Neuronal stem cell (in vitro differentiated cells): ENCODE data around the gene SLAIN2.

Experiments used
- DNase-seq: peaks from one replicate; pipeline ENCODE4 v3.0.0-alpha.2; 2013; ENCODE audit warnings: low spot score
- H2AFZ ChIP-seq: one replicate; pipeline ENCODE4 v1.6.1; 2013; ENCODE audit warnings: mild to moderate bottlenecking, low read length, inconsistent platforms
- H2AK5ac ChIP-seq: 2 replicates; pipeline ENCODE4 v1.6.1; 2013; ENCODE audit warnings: low read depth, mild to moderate bottlenecking, inconsistent platforms, low read length, moderate library complexity, mixed read lengths
- H2BK120ac ChIP-seq: 2 replicates; pipeline ENCODE4 v1.6.1; 2013; ENCODE audit warnings: low read depth, mild to moderate bottlenecking, inconsistent platforms, low read length, moderate library complexity, mixed read lengths
- H2BK12ac ChIP-seq: one replicate; pipeline ENCODE4 v1.6.1; 2013; ENCODE audit warnings: low read length, inconsistent platforms
- H2BK15ac ChIP-seq: 2 replicates; pipeline ENCODE4 v1.6.1; 2013; ENCODE audit warnings: mild to moderate bottlenecking, low read length, inconsistent platforms, mixed read lengths
- H2BK5ac ChIP-seq: one replicate; pipeline ENCODE4 v1.6.1; 2013; ENCODE audit warnings: inconsistent platforms, mild to moderate bottlenecking, low read length, moderate library complexity
- H3K14ac ChIP-seq: one replicate; pipeline ENCODE4 v1.6.1; 2013; ENCODE audit warnings: low read length, inconsistent platforms
- H3K18ac ChIP-seq: 2 replicates; pipeline ENCODE4 v1.6.1; 2013; ENCODE audit warnings: low read length, inconsistent platforms
- H3K23ac ChIP-seq: 2 replicates; pipeline ENCODE4 v1.6.1; 2013; ENCODE audit warnings: low read depth, mild to moderate bottlenecking, mixed read lengths, low read length, inconsistent platforms; ENCODE audit not compliant: poor library complexity
- H3K27ac ChIP-seq: replicated peaks from 3 replicates; pipeline ENCODE4 v1.5.1; 2013; ENCODE audit warnings: low read length, inconsistent platforms
- H3K27me3 ChIP-seq, 3 experiments: 2 replicates each; pipeline ENCODE4 v1.6.1; 2013; ENCODE audit warnings: low read length in 3 of 3, mild to moderate bottlenecking in 2 of 3, inconsistent platforms in 1 of 3, low read depth in 1 of 3, mixed read lengths in 1 of 3, moderate library complexity in 1 of 3; ENCODE audit not compliant: control insufficient read depth in 3 of 3, insufficient read depth in 3 of 3
- H3K36me3 ChIP-seq, 2 donors: replicated peaks in 1 of 2; 2 replicates each; pipeline ENCODE4 v1.6.1; 2013; ENCODE audit warnings: low read length in 2 of 2; ENCODE audit not compliant: control insufficient read depth in 2 of 2, insufficient read depth in 2 of 2
- H3K4ac ChIP-seq: 2 replicates; pipeline ENCODE4 v1.6.1; 2013; ENCODE audit warnings: inconsistent platforms, mild to moderate bottlenecking, low read length, moderate library complexity
- H3K4me1 ChIP-seq, 2 donors: 1 replicate in 1 of 2; 2 replicates in 1 of 2; pipeline ENCODE4 v1.6.1; 2013; ENCODE audit warnings: low read length in 2 of 2, low read depth in 1 of 2; ENCODE audit not compliant: control insufficient read depth in 2 of 2, insufficient read depth in 1 of 2
- H3K4me2 ChIP-seq: one replicate; pipeline ENCODE4 v1.6.1; 2013; ENCODE audit warnings: mild to moderate bottlenecking, low read length, inconsistent platforms; ENCODE audit not compliant: insufficient read depth, poor library complexity, severe bottlenecking
- H3K4me3 ChIP-seq, 2 donors: 2 replicates each; pipeline ENCODE4 v1.5.1; 2013; ENCODE audit warnings: low read length in 2 of 2, mild to moderate bottlenecking in 2 of 2, inconsistent platforms in 1 of 2, moderate library complexity in 1 of 2
- H3K79me1 ChIP-seq: one replicate; pipeline ENCODE4 v1.6.1; 2013; ENCODE audit warnings: low read depth, mild to moderate bottlenecking, inconsistent platforms, low read length, moderate library complexity
- H3K9ac ChIP-seq: one replicate; pipeline ENCODE4 v1.6.1; 2013; ENCODE audit warnings: mild to moderate bottlenecking, low read depth, low read length, inconsistent platforms; ENCODE audit not compliant: poor library complexity
- H3K9me3 ChIP-seq, 2 donors: replicated peaks in 1 of 2; 2 replicates each; pipeline versions ENCODE3 to v1.6.1; 2013; ENCODE audit warnings: low read length in 2 of 2, mild to moderate bottlenecking in 2 of 2, inconsistent platforms in 1 of 2, low read depth in 1 of 2, mixed read lengths in 1 of 2, moderate library complexity in 1 of 2; ENCODE audit not compliant: control insufficient read depth in 2 of 2, insufficient read depth in 1 of 2
- H4K8ac ChIP-seq: one replicate; pipeline ENCODE4 v1.6.1; 2013; ENCODE audit warnings: low read depth, mild to moderate bottlenecking, inconsistent platforms, low read length, moderate library complexity
- H4K91ac ChIP-seq: one replicate; pipeline ENCODE4 v1.6.1; 2013; ENCODE audit warnings: low read length, low read depth, mild to moderate bottlenecking, inconsistent platforms; ENCODE audit not compliant: poor library complexity
- WGBS, 2 donors: extraction: QIAGEN DNeasy Blood & Tissue Kit; methylation state at CpG; one replicate each; pipeline ENCODE4 v1.1.7; 2013; ENCODE audit warnings: missing lambda C conversion rate in 2 of 2, mixed read lengths in 1 of 2; ENCODE audit not compliant: insufficient read length in 2 of 2, insufficient replicate concordance in 1 of 2; ENCODE audit errors: extremely low coverage in 2 of 2; 5-methylcytosine and 5-hydroxymethylcytosine counted together

The SLAIN2 gene

GRCh38 chr4:48346594-48346993, 5.3 kb downstream of the SLAIN2 start:
- Histone ChIP-seq H4K8ac (no peak overlapping the region), H2BK5ac (no peak overlapping the region), H3K79me1 (peaks cover 8% of the 10 kb centered on the region), H2AK5ac (no peak overlapping the region), H3K36me3 (peaks cover 0 to 3% of the 10 kb centered on the region in 2 donors), H2BK120ac (no peak overlapping the region), H2BK15ac (no peak overlapping the region), H3K23ac (no peak overlapping the region), H4K91ac (no peak overlapping the region), H3K14ac (no peak overlapping the region), H3K4me3 (no peak overlapping the region), H3K4ac (no peak overlapping the region), H3K27ac (no peak overlapping the region), H3K4me2 (no peak overlapping the region), H3K4me1 (peaks cover 6 to 17% of the 10 kb centered on the region in 2 donors), H2BK12ac (no peak overlapping the region), H2AFZ (no peak overlapping the region), H3K9me3 (no peaks in the 10 kb centered on the region), H3K27me3 (no peaks in the 10 kb centered on the region), H3K18ac (no peak overlapping the region), H3K9ac (no peak overlapping the region)
- no peak for DNase-seq

GRCh38 chr4:48347282-48347921, 6.1 kb downstream of the SLAIN2 start:
- no peak overlapping the region for H3K4ac ChIP-seq
- no peak overlapping the region for H3K23ac ChIP-seq
- WGBS, 2 donors = no CpG with 5 or more reads among the region's 7 CpGs
- H2BK5ac ChIP-seq = no peak overlapping the region
- H2AFZ ChIP-seq = no peak overlapping the region
- H3K18ac ChIP-seq = no peak overlapping the region
- H3K9ac ChIP-seq = no peak overlapping the region
- H3K36me3 ChIP-seq = peaks cover 0 to 3% of the 10 kb centered on the region in 2 donors
- H3K9me3 ChIP-seq = peaks cover under 1% of the 10 kb centered on the region in 2 donors
- H3K4me1 ChIP-seq = peaks cover 6 to 17% of the 10 kb centered on the region in 2 donors
- H2BK12ac ChIP-seq = no peak overlapping the region
- DNase-seq = no peak
- no peak overlapping the region for H2AK5ac ChIP-seq
- no peak overlapping the region for H3K14ac ChIP-seq
- no peak overlapping the region for H3K27ac ChIP-seq
- H3K4me2 ChIP-seq = no peak overlapping the region
- H3K4me3 ChIP-seq = no peak overlapping the region
- H4K8ac ChIP-seq = no peak overlapping the region
- no peak overlapping the region for H2BK15ac ChIP-seq
- no peaks in the 10 kb centered on the region for H3K27me3 ChIP-seq
- no peak overlapping the region for H2BK120ac ChIP-seq
- H3K79me1 ChIP-seq = peaks cover 5% of the 10 kb centered on the region
- H4K91ac ChIP-seq = no peak overlapping the region

- Histone ChIP-seq H2BK120ac (no peak overlapping the region), H3K36me3 (peaks cover 0 to 3% of the 10 kb centered on the region in 2 donors), H4K8ac (no peak overlapping the region), H3K79me1 (peaks cover 8% of the 10 kb centered on the region), H3K27me3 (no peaks in the 10 kb centered on the region), H2AK5ac (no peak overlapping the region), H3K23ac (no peak overlapping the region), H3K14ac (no peak overlapping the region), H2BK5ac (no peak overlapping the region), H3K4ac (no peak overlapping the region), H2AFZ (no peak overlapping the region), H4K91ac (no peak overlapping the region), H3K27ac (no peak overlapping the region), H2BK12ac (no peak overlapping the region), H3K4me2 (no peak overlapping the region), H2BK15ac (no peak overlapping the region), H3K9ac (no peak overlapping the region), H3K4me3 (no peak overlapping the region), H3K18ac (no peak overlapping the region), H3K4me1 (peaks cover 0 to 4% of the 10 kb centered on the region in 2 donors), H3K9me3 (peaks cover 2 to 7% of the 10 kb centered on the region in 2 donors)
- whole genome bisulfite sequencing, 2 donors = no CpG with 5 or more reads among the region's 1 CpG
- DNase-seq = no peak
Observed at GRCh38 chr4:48350871-48351270, 9.5 kb downstream of the SLAIN2 start.

- no peak overlapping the region for H4K91ac ChIP-seq
- no peak overlapping the region for H2BK12ac ChIP-seq
- no peak overlapping the region for H3K27ac ChIP-seq
- H3K27me3 ChIP-seq = no peaks in the 10 kb centered on the region
- no peak for DNase-seq
- H3K4me3 ChIP-seq = no peak overlapping the region
- H3K36me3 ChIP-seq = peaks cover 0 to under 1% of the 10 kb centered on the region in 2 donors
- H2BK5ac ChIP-seq = no peak overlapping the region
- H2AFZ ChIP-seq = no peak overlapping the region
- H3K23ac ChIP-seq = no peak overlapping the region
- H3K4me1 ChIP-seq = peaks cover 0 to 4% of the 10 kb centered on the region in 2 donors
- H3K9me3 ChIP-seq = peaks cover 2 to 7% of the 10 kb centered on the region in 2 donors
- peaks cover 5% of the 10 kb centered on the region for H3K79me1 ChIP-seq
- H2BK15ac ChIP-seq = no peak overlapping the region
- H3K18ac ChIP-seq = no peak overlapping the region
- no peak overlapping the region for H4K8ac ChIP-seq
- no peak overlapping the region for H3K9ac ChIP-seq
- H2BK120ac ChIP-seq = no peak overlapping the region
- WGBS, 2 donors = no CpG with 5 or more reads among the region's 4 CpGs
- no peak overlapping the region for H3K4ac ChIP-seq
- H3K14ac ChIP-seq = no peak overlapping the region
- no peak overlapping the region for H2AK5ac ChIP-seq
- H3K4me2 ChIP-seq = no peak overlapping the region
Observed at GRCh38 chr4:48352793-48353192, 11.5 kb downstream of the SLAIN2 start.
